ENCODE measurements around the gene ZNF726.
A peak's percentile ranks its signal among the peaks of the same experiment; 100 is the strongest.
"Not testable (repeated sequence)": the region's sequence is repeated elsewhere in the genome, so short reads cannot be mapped to it uniquely, and the experiment has no call there.

The ZNF726 gene

GRCh38 chr19:23925285-23925684 lies 10.6 kb downstream of the ZNF726 start:
- in situ Hi-C loops (cut with HindIII; ENCODE audit: low pct_ligation_motif_present, low pct_unique_long_range_greater_than_20kb, low sequenced_read_pairs), result no loop called here
- DNase-seq, result no peak

DNA sequence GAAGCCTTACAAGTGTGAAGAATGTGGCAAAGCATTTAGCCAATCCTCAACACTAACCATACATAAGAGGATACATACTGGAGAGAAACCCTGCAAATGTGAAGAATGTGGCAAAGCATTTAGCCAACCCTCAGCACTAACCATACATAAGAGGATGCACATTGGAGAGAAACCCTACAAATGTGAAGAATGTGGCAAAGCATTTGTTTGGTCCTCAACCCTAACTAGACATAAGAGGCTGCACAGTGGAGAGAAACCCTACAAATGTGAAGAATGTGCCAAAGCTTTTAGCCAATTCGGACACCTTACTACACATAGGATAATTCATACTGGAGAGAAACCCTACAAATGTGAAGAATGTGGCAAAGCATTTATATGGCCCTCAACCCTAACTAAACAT lies 18.2 kb downstream of the ZNF726 start:
- in situ Hi-C loops (cut with HindIII; ENCODE audit: low pct_ligation_motif_present, low pct_unique_long_range_greater_than_20kb, low sequenced_read_pairs), result no loop called here
- no peak for DNase-seq

GRCh38 chr19:23937031-23937430 lies 22.3 kb downstream of the ZNF726 start:
- DNase-seq; in situ Hi-C loops (cut with HindIII; ENCODE audit: low pct_ligation_motif_present, low pct_unique_long_range_greater_than_20kb, low sequenced_read_pairs): not testable (repeated sequence)

DNA sequence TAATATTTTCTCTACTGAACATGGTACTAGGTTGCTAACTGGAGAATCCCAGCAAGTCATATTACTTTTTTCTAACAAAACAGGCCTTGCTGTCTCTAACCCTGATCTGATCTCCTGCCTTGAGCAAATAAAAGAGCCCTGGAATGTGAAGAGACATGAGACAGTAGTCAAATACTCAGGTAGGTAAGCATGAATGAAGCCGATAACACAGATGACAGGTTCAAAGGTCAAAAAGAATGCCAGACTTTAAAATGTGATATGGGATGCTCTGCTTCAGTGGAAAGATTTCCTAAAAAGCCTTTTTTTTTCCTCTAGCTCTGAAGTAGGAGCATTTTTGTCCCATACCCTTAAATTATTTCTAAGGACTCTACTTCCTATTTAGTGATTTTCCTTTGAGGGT lies 28.7 kb downstream of the ZNF726 start:
- in situ Hi-C loops (cut with HindIII; ENCODE audit: low pct_ligation_motif_present, low pct_unique_long_range_greater_than_20kb, low sequenced_read_pairs), result no loop called here
- DNase-seq, result no peak

DNA sequence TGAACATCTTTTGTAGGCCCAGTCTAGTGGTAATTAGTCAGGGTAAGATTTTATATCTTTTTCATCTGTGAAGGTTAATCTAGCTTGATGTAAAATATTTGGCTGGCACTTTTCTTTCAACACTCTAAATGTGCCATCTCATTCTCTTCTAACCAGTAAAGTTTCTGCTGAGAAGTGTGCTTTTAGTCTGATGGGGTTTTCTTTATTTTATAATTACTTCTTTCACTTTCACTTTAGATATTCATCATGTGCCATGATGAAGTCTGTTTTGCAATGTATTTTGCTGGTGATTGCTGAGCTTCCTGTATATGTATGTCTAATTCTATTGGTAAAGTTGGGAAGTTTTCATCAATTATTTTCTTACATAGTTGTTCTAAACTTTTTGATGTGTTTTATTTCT lies 31.9 kb downstream of the ZNF726 start:
- DNase-seq, result no peak
- in situ Hi-C loops (cut with HindIII; ENCODE audit: low pct_ligation_motif_present, low pct_unique_long_range_greater_than_20kb, low sequenced_read_pairs), result no loop called here

- no peak for DNase-seq
- in situ Hi-C loops (cut with HindIII; ENCODE audit: low pct_ligation_motif_present, low pct_unique_long_range_greater_than_20kb, low sequenced_read_pairs), result no loop called here
Observed at GRCh38 chr19:23949611-23950010, 34.9 kb downstream of the ZNF726 start.

DNA sequence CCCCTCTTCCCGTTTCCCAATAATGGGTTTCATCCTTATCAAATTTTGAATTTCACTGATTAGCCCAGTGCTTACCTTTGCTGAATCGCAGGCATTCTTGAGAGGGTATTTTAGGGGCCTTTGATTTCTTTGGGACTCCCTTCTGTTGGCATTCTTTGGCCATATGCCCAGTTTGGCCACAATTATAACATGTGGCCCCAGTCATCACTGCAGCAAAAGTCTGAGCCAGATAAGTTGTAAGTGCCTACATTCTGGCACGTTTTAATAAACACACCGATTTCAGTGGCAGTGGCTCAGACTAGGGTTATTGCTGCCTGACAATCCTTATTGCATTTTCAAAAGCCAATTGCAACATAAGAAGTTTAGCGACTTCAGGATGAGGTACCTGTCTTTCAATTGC lies 41.4 kb downstream of the ZNF726 start:
- DNase-seq, result no peak
- in situ Hi-C loops (cut with HindIII; ENCODE audit: low pct_ligation_motif_present, low pct_unique_long_range_greater_than_20kb, low sequenced_read_pairs), result no loop called here

DNA sequence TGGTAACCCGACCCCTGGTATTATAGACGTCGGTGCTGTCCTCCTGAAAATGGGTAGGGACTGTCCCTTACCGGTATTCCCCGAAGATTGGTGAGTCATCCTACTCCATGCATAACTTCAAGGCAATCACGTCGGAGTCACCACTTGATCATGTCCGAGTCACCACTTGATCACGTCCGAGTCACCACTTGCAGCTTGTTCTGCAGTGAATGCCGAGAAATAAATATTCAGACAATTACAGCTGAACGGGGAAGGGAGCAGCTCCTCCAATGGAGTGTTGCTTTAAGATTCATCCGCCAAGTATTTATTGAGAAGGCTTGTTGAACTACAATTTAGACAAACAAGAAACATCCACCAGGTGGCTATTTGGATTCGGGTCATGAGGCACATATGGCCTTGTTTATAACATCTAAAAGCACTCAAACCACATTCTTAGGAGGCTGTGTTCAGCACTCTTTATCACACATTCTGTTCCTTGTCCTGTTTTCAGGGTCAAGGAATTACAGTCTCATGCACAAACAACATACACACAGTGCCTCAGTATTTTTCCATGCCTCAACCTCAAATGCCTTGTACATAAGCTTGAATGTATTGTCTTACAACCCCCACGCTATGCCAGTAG lies 43.1 kb downstream of the ZNF726 start:
- peak; percentile 60 for DNase-seq
- in situ Hi-C loops (cut with HindIII; ENCODE audit: low pct_ligation_motif_present, low pct_unique_long_range_greater_than_20kb, low sequenced_read_pairs), result no loop called here

- DNase-seq; in situ Hi-C loops (cut with HindIII; ENCODE audit: low pct_ligation_motif_present, low pct_unique_long_range_greater_than_20kb, low sequenced_read_pairs): not testable (repeated sequence)
Observed at GRCh38 chr19:23963396-23963795, 48.7 kb downstream of the ZNF726 start.

- DNase-seq; in situ Hi-C loops (cut with HindIII; ENCODE audit: low pct_ligation_motif_present, low pct_unique_long_range_greater_than_20kb, low sequenced_read_pairs): not testable (repeated sequence)
Observed at GRCh38 chr19:23963881-23964280, 49.2 kb downstream of the ZNF726 start.

DNA sequence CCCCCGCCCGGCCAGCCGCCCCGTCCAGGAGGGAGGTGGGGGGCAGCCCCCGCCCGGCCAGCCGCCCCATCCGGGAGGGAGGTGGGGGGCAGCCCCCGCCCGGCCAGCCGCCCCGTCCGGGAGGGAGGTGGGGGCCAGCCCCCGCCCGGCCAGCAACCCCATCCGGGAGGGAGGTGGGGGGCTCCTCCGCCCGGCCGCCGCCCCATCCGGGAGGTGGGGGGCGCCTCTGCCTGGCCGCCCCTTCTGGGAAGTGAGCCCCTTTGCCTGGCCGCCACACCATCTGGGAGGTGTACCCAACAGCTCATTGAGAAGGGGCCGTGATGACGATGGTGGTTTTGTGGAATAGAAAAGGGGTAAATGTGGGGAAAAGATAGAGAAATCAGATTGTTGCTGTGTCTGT lies 49.6 kb downstream of the ZNF726 start:
- DNase-seq; in situ Hi-C loops (cut with HindIII; ENCODE audit: low pct_ligation_motif_present, low pct_unique_long_range_greater_than_20kb, low sequenced_read_pairs): not testable (repeated sequence)

GRCh38 chr19:23969630-23970029 lies 54.9 kb downstream of the ZNF726 start:
- in situ Hi-C loops (cut with HindIII; ENCODE audit: low pct_ligation_motif_present, low pct_unique_long_range_greater_than_20kb, low sequenced_read_pairs), result no loop called here
- DNase-seq, result no peak

GRCh38 chr19:23971598-23971997 lies 56.9 kb downstream of the ZNF726 start:
- DNase-seq, result no peak
- in situ Hi-C loops (cut with HindIII; ENCODE audit: low pct_ligation_motif_present, low pct_unique_long_range_greater_than_20kb, low sequenced_read_pairs), result no loop called here

GRCh38 chr19:23972161-23972560 lies 57.5 kb downstream of the ZNF726 start:
- in situ Hi-C loops (cut with HindIII; ENCODE audit: low pct_ligation_motif_present, low pct_unique_long_range_greater_than_20kb, low sequenced_read_pairs), result no loop called here

GRCh38 chr19:23974941-23975340 lies 60.3 kb downstream of the ZNF726 start:
- in situ Hi-C loops (cut with HindIII; ENCODE audit: low pct_ligation_motif_present, low pct_unique_long_range_greater_than_20kb, low sequenced_read_pairs), result no loop called here
- no peak for DNase-seq

More at GRCh38 chr19:23972161-23972560, 57.5 kb downstream of the ZNF726 start:
- DNase-seq, result no peak

GRCh38 chr19:23976631-23977030 lies 61.9 kb downstream of the ZNF726 start:
- in situ Hi-C loops (cut with HindIII; ENCODE audit: low pct_ligation_motif_present, low pct_unique_long_range_greater_than_20kb, low sequenced_read_pairs); DNase-seq: not testable (repeated sequence)

- in situ Hi-C loops (cut with HindIII; ENCODE audit: low pct_ligation_motif_present, low pct_unique_long_range_greater_than_20kb, low sequenced_read_pairs), result not testable (repeated sequence)
Observed at GRCh38 chr19:23977256-23977655, 62.6 kb downstream of the ZNF726 start.

DNA sequence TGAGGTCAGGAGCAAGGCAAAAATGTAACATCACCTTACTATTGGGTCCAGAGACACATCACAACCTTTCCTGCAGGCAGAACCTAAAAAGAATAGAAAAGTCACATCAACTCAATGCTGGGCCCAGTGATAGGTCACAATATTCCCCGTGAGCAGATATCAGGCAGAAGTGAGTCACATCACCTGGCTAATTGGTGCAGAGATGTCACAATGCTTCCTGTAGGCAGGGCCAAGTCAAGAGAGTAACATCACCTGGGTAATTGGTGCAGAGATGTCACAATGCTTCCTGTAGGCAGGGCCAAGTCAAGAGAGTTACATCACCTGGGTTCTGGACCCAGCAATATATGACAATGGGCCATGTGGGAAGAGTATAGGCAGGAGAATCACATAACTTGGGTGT lies 63.4 kb downstream of the ZNF726 start:
- no peak for DNase-seq
- in situ Hi-C loops (cut with HindIII; ENCODE audit: low pct_ligation_motif_present, low pct_unique_long_range_greater_than_20kb, low sequenced_read_pairs), result no loop called here

More at GRCh38 chr19:23977256-23977655, 62.6 kb downstream of the ZNF726 start:
- DNase-seq, result not testable (repeated sequence)

GRCh38 chr19:23980805-23981204 lies 66.1 kb downstream of the ZNF726 start:
- DNase-seq, result no peak
- in situ Hi-C loops (cut with HindIII; ENCODE audit: low pct_ligation_motif_present, low pct_unique_long_range_greater_than_20kb, low sequenced_read_pairs), result no loop called here

DNA sequence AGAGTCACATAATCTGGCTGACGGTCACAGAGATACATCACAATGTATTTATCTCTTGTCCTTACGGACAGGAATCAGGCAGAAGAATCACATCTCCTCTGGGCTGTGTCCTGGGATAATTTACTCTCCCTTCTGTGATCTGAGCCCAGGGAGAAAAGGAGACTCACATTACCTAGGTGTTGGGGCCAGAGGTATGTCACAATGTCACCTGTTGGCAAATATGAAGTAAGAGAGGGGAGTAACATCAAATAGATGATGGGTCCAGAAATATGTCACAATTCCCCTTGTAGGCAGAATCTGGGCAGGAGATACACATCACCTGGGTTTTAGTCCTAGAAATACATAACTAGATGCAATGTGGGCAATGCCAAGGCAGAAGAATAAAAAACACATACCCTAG lies 67.2 kb downstream of the ZNF726 start:
- no peak for DNase-seq
- in situ Hi-C loops (cut with HindIII; ENCODE audit: low pct_ligation_motif_present, low pct_unique_long_range_greater_than_20kb, low sequenced_read_pairs), result no loop called here

GRCh38 chr19:23983406-23983805 lies 68.7 kb downstream of the ZNF726 start:
- in situ Hi-C loops (cut with HindIII; ENCODE audit: low pct_ligation_motif_present, low pct_unique_long_range_greater_than_20kb, low sequenced_read_pairs), result no loop called here
- no peak for DNase-seq
